Lung (tissue), 12 donors: ENCODE measurements around the gene ZFTA. TPM values are rescaled to one million over a fixed set of nuclear protein-coding genes. Genes with fewer than 3 reads are reported as not detected.
A peak's percentile ranks its signal among the peaks of the same experiment; 100 is the strongest.

Experiments
- ATAC-seq: fragments of 200-7000 bp; cut with Tn5 transposase; one replicate; pipeline ENCODE4 v1.9.1; 2020; ENCODE audit warnings: moderate number of reproducible peaks; ENCODE audit not compliant: insufficient read depth, low FRiP score
- DNase-seq, 3 donors: peaks; one replicate each; pipeline ENCODE4 v3.0.0-alpha.2; 2013 to 2017
- H3K27ac ChIP-seq, 2 donors: one replicate each; pipeline ENCODE4 v1.5.1; 2013; ENCODE audit warnings: mild to moderate bottlenecking in 2 of 2, moderate library complexity in 2 of 2, control low read depth in 1 of 2, inconsistent platforms in 1 of 2, low read depth in 1 of 2, low read length in 1 of 2
- H3K27me3 ChIP-seq, 3 donors: one replicate each; pipeline ENCODE4 v1.5.1; 2013; ENCODE audit warnings: low read length in 2 of 3; ENCODE audit not compliant: control insufficient read depth in 3 of 3, insufficient read depth in 3 of 3
- H3K36me3 ChIP-seq, 4 donors: one replicate each; pipeline ENCODE4 v1.5.1; 2013; ENCODE audit warnings: low read length in 4 of 4, mild to moderate bottlenecking in 1 of 4, moderate library complexity in 1 of 4; ENCODE audit not compliant: control insufficient read depth in 4 of 4, insufficient read depth in 4 of 4
- H3K4me1 ChIP-seq, 5 donors: one replicate each; pipeline ENCODE4 v1.5.1; 2013; ENCODE audit warnings: low read length in 5 of 5, mild to moderate bottlenecking in 2 of 5, moderate library complexity in 1 of 5; ENCODE audit not compliant: control insufficient read depth in 5 of 5, insufficient read depth in 5 of 5
- H3K4me3 ChIP-seq: one replicate; pipeline ENCODE4 v1.5.1; 2013; ENCODE audit warnings: mild to moderate bottlenecking, control low read depth, moderate library complexity
- H3K9ac ChIP-seq, 2 donors: one replicate each; pipeline ENCODE4 v1.5.1; 2013; ENCODE audit warnings: low read length in 2 of 2, control low read depth in 1 of 2; ENCODE audit not compliant: insufficient read depth in 1 of 2
- H3K9me3 ChIP-seq, 4 donors: one replicate each; pipeline ENCODE4 v1.5.1; 2013; ENCODE audit warnings: low read length in 3 of 4, mild to moderate bottlenecking in 1 of 4, moderate library complexity in 1 of 4; ENCODE audit not compliant: control insufficient read depth in 4 of 4, insufficient read depth in 3 of 4
- WGBS, 2 donors: extraction: QIAGEN DNeasy Blood & Tissue Kit; methylation state at CpG; one replicate each; pipeline ENCODE4 v1.1.7; 2013; 5-methylcytosine and 5-hydroxymethylcytosine counted together
- polyA plus RNA-seq, 2 donors: library from polyadenylated mRNA; stranded (reverse); fragments of 200-250 nt; gene quantifications; one replicate each; pipeline ENCODE4 v1.2.1, GENCODE V29; 2013
- total RNA-seq, 2 donors: library from RNA; depleted of rRNA in 1 of 2; stranded (reverse); fragments of >200 nt in 1 of 2; gene quantifications; one replicate each; pipeline ENCODE4 v1.2.1, GENCODE V29; 2014 to 2021
- TF ChIP-seq, protein P1 (sequence below): IDR thresholded peaks from 2 replicates; pipeline ENCODE4 v1.5.1; 2012; ENCODE audit warnings: mild to moderate bottlenecking; ENCODE audit errors: control extremely low read depth, extremely low read depth
- donor health status: control.
- donor health status: control.
- donor health status: Bipolar disorder and iron deficiency.
- donor health status: healthy.
- donor health status: DM: yes; HTN: yes; CAD: no.

The ZFTA gene
- total and polyA plus RNA-seq, 4 donors, result 4.1 to 21.8 (median 6.7) TPM

DNA sequence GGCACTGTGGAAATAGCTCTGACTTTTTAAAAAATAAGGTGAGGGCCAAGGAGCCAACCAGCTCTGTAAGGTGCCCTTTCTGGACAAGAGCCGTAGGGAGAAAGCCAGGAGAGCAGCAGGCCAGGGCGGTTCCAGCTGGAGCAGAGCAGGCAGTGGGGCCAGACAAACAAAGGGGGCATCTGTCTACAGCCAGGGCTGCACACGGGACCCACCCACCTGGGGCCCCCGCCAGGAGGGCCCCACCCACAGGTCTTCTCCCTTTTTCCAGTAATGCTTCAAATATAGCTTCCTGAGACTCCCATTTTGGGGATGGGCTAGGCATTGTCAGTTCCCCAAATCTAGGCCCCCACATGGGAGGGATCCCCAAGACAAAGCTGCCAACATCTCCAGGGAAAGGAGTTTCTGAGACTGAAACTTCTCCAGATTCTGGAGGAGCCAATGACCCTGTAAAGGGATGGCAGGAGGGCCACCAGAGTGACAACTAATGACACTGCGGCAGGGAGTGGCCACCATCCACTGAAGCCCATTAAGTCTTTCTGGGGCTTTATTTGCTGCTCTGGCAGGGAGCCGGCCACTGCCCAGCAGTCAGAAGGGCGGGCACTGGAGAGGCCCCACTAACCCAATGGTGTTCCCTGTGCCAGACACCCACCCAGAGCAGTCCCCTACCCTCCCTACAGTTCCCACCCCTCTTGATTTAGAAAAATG is 1.9 kb downstream of the ZFTA start:
- TF ChIP-seq, protein P1, sequence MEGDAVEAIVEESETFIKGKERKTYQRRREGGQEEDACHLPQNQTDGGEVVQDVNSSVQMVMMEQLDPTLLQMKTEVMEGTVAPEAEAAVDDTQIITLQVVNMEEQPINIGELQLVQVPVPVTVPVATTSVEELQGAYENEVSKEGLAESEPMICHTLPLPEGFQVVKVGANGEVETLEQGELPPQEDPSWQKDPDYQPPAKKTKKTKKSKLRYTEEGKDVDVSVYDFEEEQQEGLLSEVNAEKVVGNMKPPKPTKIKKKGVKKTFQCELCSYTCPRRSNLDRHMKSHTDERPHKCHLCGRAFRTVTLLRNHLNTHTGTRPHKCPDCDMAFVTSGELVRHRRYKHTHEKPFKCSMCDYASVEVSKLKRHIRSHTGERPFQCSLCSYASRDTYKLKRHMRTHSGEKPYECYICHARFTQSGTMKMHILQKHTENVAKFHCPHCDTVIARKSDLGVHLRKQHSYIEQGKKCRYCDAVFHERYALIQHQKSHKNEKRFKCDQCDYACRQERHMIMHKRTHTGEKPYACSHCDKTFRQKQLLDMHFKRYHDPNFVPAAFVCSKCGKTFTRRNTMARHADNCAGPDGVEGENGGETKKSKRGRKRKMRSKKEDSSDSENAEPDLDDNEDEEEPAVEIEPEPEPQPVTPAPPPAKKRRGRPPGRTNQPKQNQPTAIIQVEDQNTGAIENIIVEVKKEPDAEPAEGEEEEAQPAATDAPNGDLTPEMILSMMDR, result no peak
- Histone ChIP-seq H3K4me1 (peaks cover 0 to 63% (median 9%) of the 10 kb centered on the region in 5 donors), H3K4me3 (no peak overlapping the region), H3K9me3 (no peaks in the 10 kb centered on the region), H3K27me3 (peaks cover 0 to 9% (median 0%) of the 10 kb centered on the region in 3 donors), H3K9ac (no peak overlapping the region), H3K27ac (peak overlapping the region in 1 of 2 donors; percentile 65), H3K36me3 (peaks cover 0 to 10% (median 0%) of the 10 kb centered on the region in 4 donors)
- DNase-seq (peak in 1 of 3 donors; percentile 27), ATAC-seq (no peak)
- 73 to 79% methylated on average over 7 of the region's 7 CpGs for WGBS, 2 donors

DNA sequence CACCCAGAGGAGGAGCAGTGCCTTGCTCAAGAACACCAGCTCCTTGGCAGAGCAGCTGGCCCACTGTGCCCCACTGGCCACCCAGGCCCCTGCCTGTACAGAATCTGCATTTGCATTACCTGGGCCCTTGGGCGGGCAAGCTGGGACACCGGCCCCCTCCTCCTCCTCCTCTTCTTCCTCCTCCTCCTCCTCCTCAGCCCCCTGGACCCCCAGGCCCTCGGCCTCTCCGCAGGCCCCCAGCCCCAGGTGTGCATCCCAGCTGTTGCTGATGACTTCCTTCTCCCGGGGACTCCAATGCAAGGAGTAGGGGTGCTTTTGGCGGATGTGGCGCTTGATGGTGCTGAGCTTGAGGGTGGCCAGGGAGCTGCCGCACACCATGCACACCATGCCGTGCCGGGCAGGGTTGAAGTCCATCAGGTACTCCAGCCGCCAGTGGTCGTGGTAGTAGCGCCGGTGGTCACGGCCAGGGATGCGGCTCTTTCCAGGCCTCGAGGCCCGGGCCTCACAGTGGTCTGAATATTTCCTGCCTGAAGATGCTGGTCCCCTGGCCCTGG is 2.8 kb downstream of the ZFTA start:
- 85 to 87% methylated on average over 16 to 18 of the region's 18 CpGs for WGBS, 2 donors
- DNase-seq, result no peak
- Histone ChIP-seq H3K27me3 (peaks cover 0 to 9% (median 0%) of the 10 kb centered on the region in 3 donors), H3K9me3 (no peaks in the 10 kb centered on the region), H3K4me3 (no peak overlapping the region), H3K4me1 (peaks cover 0 to 63% (median 9%) of the 10 kb centered on the region in 5 donors), H3K36me3 (peaks cover 0 to 10% (median 2%) of the 10 kb centered on the region in 4 donors), H3K27ac (no peak overlapping the region), H3K9ac (no peak overlapping the region)
- ATAC-seq, result no peak
- TF ChIP-seq, protein P1, result no peak

DNA sequence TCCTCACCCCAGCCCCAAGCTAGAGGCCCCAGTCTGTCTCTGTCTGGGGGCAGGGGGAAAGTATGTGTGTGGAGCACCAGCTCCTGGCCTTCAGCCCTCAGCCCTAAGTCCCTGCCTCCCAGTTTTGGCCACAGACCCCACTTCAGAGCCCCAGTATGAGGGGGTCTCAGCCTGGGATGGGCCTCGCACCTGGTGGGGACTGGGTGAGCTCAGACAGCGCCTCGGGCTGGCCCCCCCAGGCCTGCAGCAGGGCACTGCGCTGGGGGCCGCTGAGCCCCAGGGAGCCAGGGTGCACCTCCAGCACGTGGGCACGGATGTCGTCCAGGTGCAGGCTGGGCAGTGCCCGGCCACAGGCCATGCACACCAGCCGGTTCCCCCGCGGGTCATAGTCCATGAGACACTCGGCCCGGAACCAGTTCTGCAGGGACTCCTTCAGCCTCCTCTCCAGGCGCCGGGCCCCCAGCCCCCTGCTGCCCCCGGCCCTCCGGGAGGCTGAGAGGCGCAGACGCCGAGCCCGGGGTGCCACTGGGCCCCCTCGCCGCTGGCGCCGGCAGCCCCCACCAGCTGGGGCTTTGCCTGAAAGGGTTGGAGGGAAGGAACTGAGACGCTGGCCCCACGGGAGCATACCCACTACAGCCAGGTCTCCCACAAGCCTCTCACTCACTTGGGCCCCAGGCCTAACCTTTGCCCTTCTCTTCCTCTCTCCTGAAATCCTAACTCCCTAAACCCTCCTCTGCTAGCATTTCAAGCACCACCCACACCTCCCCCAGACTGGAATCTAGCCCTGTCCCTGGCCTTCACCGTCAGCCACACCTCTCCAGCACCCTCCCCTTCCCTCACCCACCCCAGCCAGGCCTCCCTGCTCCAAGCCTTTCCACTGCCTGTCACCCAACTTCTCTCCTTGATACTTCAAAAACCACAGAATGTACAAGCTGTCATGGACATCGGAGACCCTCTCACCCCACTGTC is 3.6 kb downstream of the ZFTA start:
- DNase-seq (no peak), ATAC-seq (no peak)
- Histone ChIP-seq H3K36me3 (peaks cover 0 to 10% (median 3%) of the 10 kb centered on the region in 4 donors), H3K4me3 (no peak overlapping the region), H3K9ac (no peak overlapping the region), H3K27me3 (peaks cover 0 to 2% (median 0%) of the 10 kb centered on the region in 3 donors), H3K4me1 (peaks cover 0 to 57% (median 9%) of the 10 kb centered on the region in 5 donors), H3K9me3 (no peaks in the 10 kb centered on the region), H3K27ac (no peak overlapping the region)
- 84 to 92% methylated on average over 29 to 30 of the region's 30 CpGs for WGBS, 2 donors
- TF ChIP-seq, protein P1, result no peak
